Measurements from ENCODE around the gene ZBTB7B. TPM values are rescaled to one million over a fixed set of nuclear protein-coding genes. Genes with fewer than 3 reads are reported as not detected.

ZBTB7B gene
- total RNA-seq, 1 experiment from 2014 or later, result 38.3 TPM

GRCh38 chr1:154959426-154959780, 43.2 kb upstream of the ZBTB7B start:
- Histone ChIP-seq H3K18ac (ENCODE audit: insufficient read length, low read depth, low read length) (no peak overlapping the region), H3K14ac (ENCODE audit: insufficient read depth, low read length) (no peak overlapping the region), H3K4me2 (ENCODE audit: insufficient read depth, insufficient read length, low read length) (no peak overlapping the region), H3K23ac (ENCODE audit: insufficient read length, low read depth, low read length) (no peak overlapping the region), H2BK15ac (ENCODE audit: low read depth, low read length) (no peak overlapping the region), H4K5ac (ENCODE audit: insufficient read length, low read depth, low read length) (no peak overlapping the region), H2BK12ac (ENCODE audit: insufficient read length, low read depth, low read length) (no peak overlapping the region), H3K56ac (ENCODE audit: insufficient read length, low read depth, low read length) (no peak overlapping the region), H2AK5ac (ENCODE audit: insufficient read length, low read length) (no peak overlapping the region), H3K27ac (ENCODE audit: insufficient read length, low read depth, low read length) (no peak overlapping the region), H3T11ph (ENCODE audit: low read length) (no peak overlapping the region), H3K4me1 (ENCODE audit: insufficient read depth, low read length) (peaks cover 6% of the 10 kb centered on the region; the same call in 1 of the 2 replicates), H2BK20ac (ENCODE audit: low read depth, low read length, poor library complexity, severe bottlenecking) (no peak overlapping the region), H4K8ac (replicated peaks; ENCODE audit: insufficient read length, low read depth, low read length) (no peak overlapping the region), H2BK5ac (ENCODE audit: insufficient read length, low read length) (no peak overlapping the region), H3K79me2 (ENCODE audit: insufficient read depth, low read length) (no peaks in the 10 kb centered on the region; the same call in 1 of the 2 replicates), H3K4ac (ENCODE audit: low read depth, low read length) (no peak overlapping the region), H2BK120ac (ENCODE audit: low read depth, low read length, poor library complexity, severe bottlenecking) (no peak overlapping the region), H3K27me3 (ENCODE audit: insufficient read depth, low read length) (no peaks in the 10 kb centered on the region), H3K79me1 (ENCODE audit: insufficient read depth, low read depth, low read length, poor library complexity, severe bottlenecking) (no peaks in the 10 kb centered on the region), H4K91ac (ENCODE audit: insufficient read length, low read depth, low read length) (no peak overlapping the region), H3K9ac (ENCODE audit: extremely low read depth, insufficient read length, low read length) (no peak overlapping the region), H2AFZ (ENCODE audit: low read length) (no peak overlapping the region), H3K9me3 (ENCODE audit: control insufficient read depth, low read depth, low read length) (no peaks in the 10 kb centered on the region), H3K23me2 (ENCODE audit: insufficient read length, low read depth, low read length, poor library complexity, severe bottlenecking) (peaks cover 16% of the 10 kb centered on the region), H4K20me1 (ENCODE audit: control insufficient read depth, insufficient read depth, insufficient read length) (no peaks in the 10 kb centered on the region)
- no peak for TF ChIP-seq CTCF (conservative IDR thresholded peaks at IDR 0.05)
- H3K4me3 Mint-ChIP-seq, result peak overlapping the region; percentile 29 to 41; a peak in 2 of 5 replicates
- no peak overlapping the region for H3K27ac Mint-ChIP-seq
- peaks cover 16 to 48% (median 36%) of the 10 kb centered on the region in 3 experiments; a peak in 6 of 7 replicates for H3K36me3 Mint-ChIP-seq (ENCODE audit: insufficient read depth in 1 of 3, low read depth in 3 of 3)
- H3K4me1 Mint-ChIP-seq, result peaks cover 59 to 66% of the 10 kb centered on the region in 2 experiments
- no CpG with 5 or more reads among the region's 7 CpGs for WGBS (ENCODE audit: extremely low coverage, insufficient read length, low lambda C conversion rate)
- H3K27me3 Mint-ChIP-seq (ENCODE audit: low read depth), result no peaks in the 10 kb centered on the region
- DNase-seq, result no peak
- H3K9me3 Mint-ChIP-seq, result no peaks in the 10 kb centered on the region
